AG08395 (cell line): ENCODE measurements around the gene NEK4.

Experiments
- DNase-seq: peaks from one replicate; pipeline ENCODE4 v3.0.0; 2012; ENCODE audit warnings: mixed read lengths, low spot score

Gene NEK4

GRCh38 chr3:52792961-52793695, 22.4 kb upstream of the NEK4 start:
- DNase-seq = peak; percentile 65

- no peak for DNase-seq
Observed at GRCh38 chr3:52792413-52792812, 21.7 kb upstream of the NEK4 start.

GRCh38 chr3:52791928-52792327, 21.2 kb upstream of the NEK4 start:
- no peak for DNase-seq

- DNase-seq = no peak
Observed at GRCh38 chr3:52791366-52791765, 20.6 kb upstream of the NEK4 start.

- DNase-seq = no peak
Observed at GRCh38 chr3:52790741-52791140, 20.0 kb upstream of the NEK4 start.

- DNase-seq = no peak
Observed at GRCh38 chr3:52790337-52790736, 19.6 kb upstream of the NEK4 start.

- DNase-seq = no peak
Observed at GRCh38 chr3:52789746-52790040, 19.0 kb upstream of the NEK4 start.

GRCh38 chr3:52788890-52789745, 18.4 kb upstream of the NEK4 start:
- DNase-seq = no peak

GRCh38 chr3:52787672-52788625, 17.2 kb upstream of the NEK4 start:
- peak; percentile 44 for DNase-seq

GRCh38 chr3:52787246-52787645, 16.5 kb upstream of the NEK4 start:
- DNase-seq = no peak

- no peak for DNase-seq
Observed at GRCh38 chr3:52786330-52787215, 15.8 kb upstream of the NEK4 start.

- no peak for DNase-seq
Observed at GRCh38 chr3:52784931-52785590, 14.3 kb upstream of the NEK4 start.

- DNase-seq = no peak
Observed at GRCh38 chr3:52784021-52784621, 13.4 kb upstream of the NEK4 start.

GRCh38 chr3:52783211-52783555, 12.4 kb upstream of the NEK4 start:
- no peak for DNase-seq

GRCh38 chr3:52782412-52783210, 11.9 kb upstream of the NEK4 start:
- DNase-seq = no peak

- DNase-seq = no peak
Observed at GRCh38 chr3:52781741-52782140, 11.0 kb upstream of the NEK4 start.

GRCh38 chr3:52779837-52780585, 9.3 kb upstream of the NEK4 start:
- DNase-seq = no peak

- no peak for DNase-seq
Observed at GRCh38 chr3:52779011-52779836, 8.5 kb upstream of the NEK4 start.
